ENCODE results near the gene UBXN10.

GRCh38 chr1:20158358-20159070 is 27.4 kb upstream of the UBXN10 start:
- TF ChIP-seq POLR2A (IDR thresholded peaks at IDR 0.05; ENCODE audit: low read depth, low read length) (no peak), POLR2AphosphoS5 (IDR thresholded peaks at IDR 0.05; ENCODE audit: low read depth, low read length) (no peak)

All from GM12891 (cell line).